ENCODE results near the gene ISG15. TPM values are rescaled to one million over a fixed set of nuclear protein-coding genes. Genes with fewer than 3 reads are reported as not detected.
"Not testable (repeated sequence)": the region's sequence is repeated elsewhere in the genome, so short reads cannot be mapped to it uniquely, and the experiment has no call there.

ISG15 gene
- polyA plus RNA-seq, 6 donors from 2014 or later: 55.1 to 183 (median 124) TPM

DNA sequence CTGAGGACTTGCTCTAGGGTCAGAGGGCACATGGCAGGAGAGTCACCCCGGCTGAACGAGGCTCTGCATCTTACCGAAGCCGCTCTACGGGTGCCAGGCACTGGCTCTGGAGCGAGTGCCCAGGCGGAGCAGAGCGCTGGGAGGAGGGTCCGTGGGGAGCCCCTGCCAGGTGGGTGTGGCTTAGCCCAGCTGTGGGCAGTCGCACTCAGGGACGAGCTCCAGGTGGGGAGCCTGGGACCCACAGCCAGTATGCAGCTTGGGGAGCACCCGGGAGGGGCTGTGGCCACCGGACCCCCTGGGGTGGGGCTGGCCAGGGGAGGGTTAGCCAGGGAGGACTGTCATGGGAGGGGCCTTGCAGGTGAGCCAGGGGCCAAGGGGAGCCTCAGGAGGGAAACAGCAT lies 10.4 kb downstream of the ISG15 start:
- H3K9me3 Mint-ChIP-seq: no peaks in the 10 kb centered on the region
- peak overlapping the region in 2 of 8 donors; percentile 19 to 65 for H3K4me3 Mint-ChIP-seq
- H3K27me3 Mint-ChIP-seq: peaks cover 0 to 20% (median 10%) of the 10 kb centered on the region in 3 donors
- ATAC-seq (ENCODE audit: low read depth in 2 of 2) (no peak), DNase-seq (no peak)
- peaks cover 6 to 12% (median 7%) of the 10 kb centered on the region in 3 donors for H3K4me1 Mint-ChIP-seq
- H3K27ac Mint-ChIP-seq: no peak overlapping the region
- no peaks in the 10 kb centered on the region for H3K36me3 Mint-ChIP-seq

DNA sequence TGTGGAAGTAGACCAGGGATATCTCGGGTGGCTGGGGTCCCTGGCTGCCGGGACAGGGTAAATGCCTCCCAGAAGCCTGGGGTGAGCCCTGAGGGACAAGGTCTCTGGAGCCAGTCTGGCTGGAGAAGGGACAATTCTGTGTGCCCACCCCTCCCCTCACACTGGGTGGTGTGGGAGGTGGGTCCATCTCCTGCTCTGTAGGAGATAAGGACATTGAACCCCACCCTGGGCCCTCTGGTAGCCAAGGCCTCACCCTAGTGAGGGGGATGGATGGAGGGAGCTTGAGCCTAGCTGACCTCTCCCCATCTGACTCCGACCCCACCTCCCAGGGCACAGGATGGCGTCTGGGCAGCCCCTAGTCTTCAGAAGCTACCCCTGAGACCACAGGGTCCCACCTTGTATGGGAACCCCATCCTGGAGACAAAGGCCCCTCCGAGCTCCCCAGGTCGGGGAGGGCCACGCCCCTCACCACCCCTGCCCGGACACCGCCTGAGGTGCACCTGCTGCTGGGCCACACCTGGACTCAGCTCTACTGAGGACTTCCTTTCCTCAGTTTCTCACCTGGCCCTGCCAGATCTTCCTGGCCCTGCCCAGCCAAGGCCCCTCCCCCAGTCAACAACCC lies 11.0 kb downstream of the ISG15 start:
- ATAC-seq (ENCODE audit: low read depth in 2 of 2) (no peak), DNase-seq (no peak)
- H3K4me3 Mint-ChIP-seq: no peak overlapping the region
- H3K4me1 Mint-ChIP-seq: peaks cover 3 to 12% (median 6%) of the 10 kb centered on the region in 3 donors
- H3K27ac Mint-ChIP-seq: no peak overlapping the region
- H3K36me3 Mint-ChIP-seq: no peaks in the 10 kb centered on the region
- H3K9me3 Mint-ChIP-seq: no peaks in the 10 kb centered on the region
- H3K27me3 Mint-ChIP-seq: peaks cover 0 to 20% (median 10%) of the 10 kb centered on the region in 3 donors

DNA sequence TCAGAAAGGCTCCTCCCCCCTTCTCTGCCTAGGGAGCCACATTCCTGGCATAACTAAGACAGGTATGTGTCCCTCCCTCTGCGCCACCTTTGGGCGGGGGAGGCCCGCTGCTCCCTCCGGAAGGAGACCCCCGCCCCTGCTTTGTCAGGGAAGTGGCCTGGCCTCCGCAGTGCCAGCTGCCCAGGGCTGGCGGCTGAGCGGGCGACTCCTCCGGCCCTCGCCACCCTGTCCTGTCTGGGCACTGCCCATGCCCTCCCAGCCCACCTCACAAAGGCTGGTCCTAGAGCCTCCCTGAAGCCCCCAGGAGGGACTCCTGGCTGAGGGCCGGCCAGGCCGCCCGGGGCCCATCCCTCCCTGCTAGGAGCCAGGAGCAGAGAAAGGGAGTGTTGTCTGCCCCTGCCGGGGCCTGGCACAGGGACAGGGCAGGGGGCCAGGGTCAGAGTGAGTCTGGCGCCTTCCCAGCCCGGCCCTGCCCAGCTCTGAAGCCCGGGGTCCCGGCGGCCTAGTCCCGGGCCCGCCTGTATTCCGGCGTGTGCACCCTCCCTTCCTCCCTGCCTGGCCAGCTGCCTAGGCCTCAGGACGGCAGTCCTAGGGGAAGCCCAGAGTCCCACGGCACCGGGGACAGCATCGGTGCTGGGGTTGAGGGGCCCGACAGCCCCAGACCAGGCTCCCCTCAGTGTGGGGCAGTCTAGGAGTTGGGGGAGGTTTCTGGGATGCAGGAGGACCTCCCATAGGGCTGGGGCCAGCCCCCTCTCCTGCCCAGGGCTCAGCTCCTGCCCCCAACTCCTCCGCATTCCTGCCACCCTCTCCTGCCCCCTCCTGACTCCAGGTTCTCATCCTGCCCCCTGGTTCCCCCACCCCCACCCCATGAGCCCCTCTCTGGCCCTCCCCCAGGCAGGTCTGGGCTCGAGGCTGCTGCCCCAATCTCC lies 11.7 kb downstream of the ISG15 start:
- Mint-ChIP-seq H3K36me3 (no peaks in the 10 kb centered on the region), H3K27ac (no peak overlapping the region), H3K9me3 (no peaks in the 10 kb centered on the region), H3K27me3 (peaks cover 0 to 20% (median 10%) of the 10 kb centered on the region in 3 donors), H3K4me3 (no peak overlapping the region), H3K4me1 (peaks cover 3 to 12% (median 6%) of the 10 kb centered on the region in 3 donors)
- ATAC-seq (ENCODE audit: low read depth in 2 of 2): no peak
- DNase-seq: no peak

DNA sequence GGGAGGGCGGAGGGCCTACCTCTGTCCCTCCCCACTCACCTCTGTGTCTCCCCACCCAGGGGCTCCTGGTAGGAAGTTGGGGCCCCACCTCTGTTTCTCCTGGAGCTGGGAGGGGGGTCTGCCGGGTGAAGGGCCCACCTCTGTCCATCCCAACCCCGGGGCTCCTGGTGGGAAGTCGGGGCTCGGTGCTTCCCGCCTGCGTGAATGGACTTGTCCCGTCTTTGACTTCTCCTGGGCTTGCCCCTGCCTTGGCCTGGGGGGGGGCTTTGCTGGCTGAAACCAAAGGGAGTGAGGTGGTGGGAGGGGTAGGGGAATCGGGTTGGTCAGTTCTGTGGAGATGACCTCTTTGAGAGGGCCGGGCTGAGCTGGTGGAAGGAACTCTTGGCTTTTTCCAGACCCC lies 12.4 kb downstream of the ISG15 start:
- no peaks in the 10 kb centered on the region for H3K9me3 Mint-ChIP-seq
- no peak overlapping the region for H3K4me3 Mint-ChIP-seq
- H3K27me3 Mint-ChIP-seq: peaks cover 0 to 20% (median 10%) of the 10 kb centered on the region in 3 donors
- peaks cover 3 to 12% (median 6%) of the 10 kb centered on the region in 3 donors for H3K4me1 Mint-ChIP-seq
- H3K36me3 Mint-ChIP-seq: no peaks in the 10 kb centered on the region
- no peak for DNase-seq
- H3K27ac Mint-ChIP-seq: no peak overlapping the region
- no peak for ATAC-seq (ENCODE audit: low read depth in 2 of 2)

DNA sequence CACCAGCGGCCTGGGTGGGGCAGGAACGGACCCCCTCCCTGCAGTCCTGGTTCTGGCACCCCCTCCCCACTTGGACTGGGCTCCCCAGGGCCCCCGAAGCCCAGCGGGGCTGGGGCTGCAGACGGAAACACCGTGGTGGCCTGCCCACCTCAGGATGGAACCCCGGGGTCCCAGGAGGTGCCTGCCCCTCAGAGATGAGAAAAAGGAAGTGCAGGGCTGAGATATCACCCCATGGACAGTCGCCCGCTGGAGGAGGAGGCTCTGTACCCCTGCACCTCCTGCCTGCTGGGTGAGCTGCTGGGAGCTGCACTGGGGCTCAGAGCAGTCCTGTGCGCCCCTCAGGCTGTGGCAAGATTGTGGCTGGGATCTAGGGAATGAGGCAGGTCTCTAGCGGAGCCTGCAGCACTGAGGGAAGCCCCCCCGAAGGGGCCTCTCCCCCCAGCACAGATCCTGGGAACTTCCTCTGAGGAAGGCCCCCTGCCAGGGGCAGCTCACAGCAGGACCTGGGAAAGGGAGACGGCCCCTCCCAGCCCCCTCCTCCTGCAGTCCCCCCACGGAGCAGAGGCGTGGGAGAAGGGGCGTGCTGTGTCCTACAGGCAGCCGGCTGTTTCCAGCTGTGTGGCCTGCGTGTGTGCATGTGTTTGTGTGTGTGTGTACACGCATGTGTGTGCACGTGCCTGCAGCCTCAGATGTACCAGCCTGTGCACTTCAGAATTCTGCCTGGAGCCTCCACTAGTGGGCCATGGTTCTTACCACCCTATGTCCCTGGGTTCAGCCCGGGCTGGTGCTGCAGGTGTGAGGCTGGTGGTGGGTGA lies 13.5 kb downstream of the ISG15 start:
- H3K27ac Mint-ChIP-seq: no peak overlapping the region
- H3K4me1 Mint-ChIP-seq: peaks cover 3 to 15% (median 6%) of the 10 kb centered on the region in 3 donors
- no peaks in the 10 kb centered on the region for H3K36me3 Mint-ChIP-seq
- H3K27me3 Mint-ChIP-seq: peaks cover 0 to 19% (median 10%) of the 10 kb centered on the region in 3 donors
- H3K4me3 Mint-ChIP-seq: no peak overlapping the region
- ATAC-seq (ENCODE audit: low read depth in 2 of 2): peak; percentile 27 to 29
- no peaks in the 10 kb centered on the region for H3K9me3 Mint-ChIP-seq
- no peak for DNase-seq

DNA sequence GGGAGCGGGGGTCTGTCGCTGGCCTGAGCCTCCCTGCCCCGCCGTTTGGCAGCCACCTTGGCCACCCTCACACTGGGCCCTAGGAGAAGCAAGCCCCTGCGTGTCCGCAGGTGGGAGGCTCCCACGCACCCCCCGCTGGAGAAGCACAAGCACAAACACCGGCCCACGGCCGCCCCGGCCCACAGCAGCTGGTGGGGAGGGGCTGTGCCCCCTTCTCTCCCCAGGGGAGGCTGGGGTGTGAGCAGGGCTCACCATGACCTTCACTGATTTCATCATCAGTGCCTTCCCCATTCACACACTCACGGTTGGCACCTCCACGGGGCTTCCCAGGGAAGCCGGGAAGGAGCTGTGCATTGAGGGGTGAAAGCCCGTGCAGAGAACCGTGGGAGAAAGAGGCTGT lies 14.5 kb downstream of the ISG15 start:
- no peak for DNase-seq
- no peaks in the 10 kb centered on the region for H3K36me3 Mint-ChIP-seq
- peaks cover 0 to 16% (median 14%) of the 10 kb centered on the region in 3 donors for H3K27me3 Mint-ChIP-seq
- ATAC-seq (ENCODE audit: low read depth in 2 of 2): no peak
- H3K4me3 Mint-ChIP-seq: no peak overlapping the region
- H3K4me1 Mint-ChIP-seq: peaks cover 8 to 18% (median 9%) of the 10 kb centered on the region in 3 donors
- H3K27ac Mint-ChIP-seq: no peak overlapping the region
- no peaks in the 10 kb centered on the region for H3K9me3 Mint-ChIP-seq

DNA sequence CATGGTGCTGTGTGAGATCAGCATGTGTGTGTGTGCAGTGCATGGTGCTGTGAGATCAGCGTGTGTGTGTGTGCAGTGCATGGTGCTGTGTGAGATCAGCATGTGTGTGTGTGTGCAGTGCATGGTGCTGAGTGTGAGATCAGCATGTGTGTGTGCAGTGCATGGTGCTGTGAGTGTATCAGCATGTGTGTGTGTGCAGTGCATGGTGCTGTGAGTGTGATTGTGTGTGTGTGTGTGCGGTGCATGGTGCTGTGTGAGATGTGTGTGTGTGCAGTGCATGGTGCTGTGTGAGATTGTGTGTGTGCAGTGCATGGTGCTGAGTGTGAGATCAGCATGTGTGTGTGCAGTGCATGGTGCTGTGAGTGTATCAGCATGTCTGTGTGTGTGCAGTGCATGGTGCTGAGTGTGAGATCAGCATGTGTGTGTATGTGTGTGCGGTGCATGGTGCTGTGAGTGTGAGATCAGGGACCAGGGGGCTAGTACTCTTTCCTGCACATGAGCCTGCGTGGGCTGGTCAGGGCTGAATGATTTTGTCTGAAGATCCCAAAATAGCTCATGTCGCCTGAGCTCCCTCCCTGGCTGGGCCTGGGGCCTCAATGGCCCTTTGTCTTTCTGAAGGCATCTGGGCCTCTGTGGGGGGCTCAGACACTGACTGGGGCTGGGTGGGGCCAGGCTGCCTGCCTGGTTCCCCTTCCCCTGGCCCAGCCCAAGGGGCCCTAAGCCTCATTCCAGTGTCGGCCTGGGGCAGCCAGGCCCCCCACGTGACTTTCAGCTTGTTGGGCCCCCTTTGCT lies 17.8 kb downstream of the ISG15 start:
- peaks cover 2 to 23% (median 18%) of the 10 kb centered on the region in 3 donors for H3K27me3 Mint-ChIP-seq
- not testable (repeated sequence) for H3K36me3 Mint-ChIP-seq; H3K9me3 Mint-ChIP-seq; DNase-seq; H3K27ac Mint-ChIP-seq; ATAC-seq (ENCODE audit: low read depth in 2 of 2)
- H3K4me3 Mint-ChIP-seq: peak overlapping the region in 2 of 8 donors; percentile 22 to 68
- peaks cover 9 to 22% (median 19%) of the 10 kb centered on the region in 3 donors for H3K4me1 Mint-ChIP-seq

DNA sequence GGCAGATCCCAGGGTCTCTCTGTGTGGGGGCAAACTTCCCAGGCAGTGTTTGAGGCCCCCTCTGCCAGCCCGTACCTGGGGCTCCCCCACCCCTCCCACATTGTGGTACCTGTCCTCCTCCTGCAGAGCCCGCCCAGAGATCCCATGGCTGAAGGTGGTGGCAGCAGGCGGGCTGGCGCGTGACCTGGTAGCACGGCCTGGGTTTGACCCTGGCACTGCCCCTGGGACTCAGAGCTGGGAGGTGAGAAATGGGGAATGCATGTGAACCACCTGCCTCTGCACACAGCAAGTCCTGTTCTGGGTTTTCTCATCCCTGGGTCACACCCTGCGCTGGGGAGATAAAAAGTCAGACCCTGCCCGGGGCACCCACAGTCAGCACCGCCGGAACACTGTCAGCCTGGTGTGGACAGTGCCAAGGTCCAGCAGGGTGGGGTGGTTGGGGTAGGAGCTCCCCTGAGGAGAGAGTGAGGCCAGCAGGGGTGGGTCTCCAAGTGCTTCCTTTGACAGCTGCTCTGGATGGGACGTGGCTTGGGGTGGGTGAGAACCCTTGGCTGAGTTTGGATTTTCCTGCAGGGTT lies 18.4 kb downstream of the ISG15 start:
- DNase-seq (no peak), ATAC-seq (ENCODE audit: low read depth in 2 of 2) (no peak)
- H3K4me3 Mint-ChIP-seq: peak overlapping the region in 7 of 8 donors; percentile 68 to 84 (median 76)
- peaks cover 4 to 30% (median 22%) of the 10 kb centered on the region in 3 donors for H3K27me3 Mint-ChIP-seq
- no peaks in the 10 kb centered on the region for H3K9me3 Mint-ChIP-seq
- peaks cover 9 to 29% (median 19%) of the 10 kb centered on the region in 3 donors for H3K4me1 Mint-ChIP-seq
- H3K36me3 Mint-ChIP-seq: no peaks in the 10 kb centered on the region
- peak overlapping the region in 4 of 6 donors; percentile 14 to 92 (median 69) for H3K27ac Mint-ChIP-seq

DNA sequence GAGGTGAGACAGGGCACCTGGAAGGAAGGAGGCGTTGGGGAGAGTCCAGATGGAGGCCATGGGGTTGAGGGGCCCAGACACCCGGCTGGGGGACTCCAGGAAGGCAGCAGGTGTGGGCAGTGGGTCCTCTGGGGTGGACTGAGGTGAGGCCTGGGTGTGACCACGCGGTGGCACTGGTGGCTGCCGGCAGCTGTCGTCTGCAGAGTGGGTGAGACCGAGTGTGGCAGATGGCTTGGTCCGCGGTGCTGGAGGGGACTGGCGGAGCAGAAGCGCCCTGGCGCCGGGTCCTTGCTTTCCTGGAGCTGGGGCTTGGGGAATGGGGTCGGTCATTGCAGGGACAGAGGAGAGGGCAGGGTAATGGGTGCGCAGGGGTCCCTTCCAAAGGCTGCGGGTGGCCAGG lies 19.1 kb downstream of the ISG15 start:
- no peaks in the 10 kb centered on the region for H3K36me3 Mint-ChIP-seq
- peak overlapping the region; percentile 30 to 84 (median 72) for H3K4me3 Mint-ChIP-seq
- H3K27me3 Mint-ChIP-seq: peaks cover 4 to 35% (median 22%) of the 10 kb centered on the region in 3 donors
- peak overlapping the region in 5 of 6 donors; percentile 51 to 92 (median 87) for H3K27ac Mint-ChIP-seq
- DNase-seq (no peak), ATAC-seq (ENCODE audit: low read depth in 2 of 2) (no peak)
- peaks cover 9 to 29% (median 19%) of the 10 kb centered on the region in 3 donors for H3K4me1 Mint-ChIP-seq
- no peaks in the 10 kb centered on the region for H3K9me3 Mint-ChIP-seq

DNA sequence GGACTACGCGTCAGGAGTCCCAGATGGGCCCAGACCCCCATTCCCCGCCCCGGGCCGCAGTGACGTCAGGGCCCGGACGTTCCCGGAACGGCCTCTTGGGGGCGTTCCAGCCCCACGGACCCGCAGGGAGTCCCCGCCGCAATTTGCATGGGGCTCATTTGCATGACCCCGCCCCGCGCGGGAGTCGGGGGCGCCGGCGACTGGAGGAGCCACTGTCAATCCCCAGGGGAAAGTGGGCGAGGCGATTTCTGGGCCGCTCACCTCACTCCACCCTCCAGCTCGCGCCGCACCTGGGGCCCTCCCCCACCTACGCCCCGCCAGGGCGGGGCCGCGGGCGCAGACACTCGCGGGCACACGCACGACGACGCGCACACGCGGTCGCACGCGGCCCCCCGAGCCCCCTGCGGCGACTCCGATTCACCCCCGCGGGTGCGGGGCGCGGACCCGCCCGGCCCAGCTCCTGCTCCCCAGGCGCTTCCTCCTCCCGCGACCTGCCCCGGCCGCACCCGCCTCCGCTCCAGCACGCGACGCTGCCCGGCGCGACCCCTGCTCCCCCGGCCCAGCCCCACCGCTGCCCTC lies 19.8 kb downstream of the ISG15 start:
- DNase-seq (peak; percentile 97), ATAC-seq (ENCODE audit: low read depth in 2 of 2) (peak; percentile 91)
- peaks cover 14 to 29% (median 19%) of the 10 kb centered on the region in 3 donors for H3K4me1 Mint-ChIP-seq
- peak overlapping the region in 3 of 6 donors; percentile 49 to 91 (median 65) for H3K27ac Mint-ChIP-seq
- no peaks in the 10 kb centered on the region for H3K36me3 Mint-ChIP-seq
- peak overlapping the region; percentile 25 to 78 (median 76) for H3K4me3 Mint-ChIP-seq
- peaks cover 4 to 40% (median 22%) of the 10 kb centered on the region in 3 donors for H3K27me3 Mint-ChIP-seq
- H3K9me3 Mint-ChIP-seq: no peaks in the 10 kb centered on the region

DNA sequence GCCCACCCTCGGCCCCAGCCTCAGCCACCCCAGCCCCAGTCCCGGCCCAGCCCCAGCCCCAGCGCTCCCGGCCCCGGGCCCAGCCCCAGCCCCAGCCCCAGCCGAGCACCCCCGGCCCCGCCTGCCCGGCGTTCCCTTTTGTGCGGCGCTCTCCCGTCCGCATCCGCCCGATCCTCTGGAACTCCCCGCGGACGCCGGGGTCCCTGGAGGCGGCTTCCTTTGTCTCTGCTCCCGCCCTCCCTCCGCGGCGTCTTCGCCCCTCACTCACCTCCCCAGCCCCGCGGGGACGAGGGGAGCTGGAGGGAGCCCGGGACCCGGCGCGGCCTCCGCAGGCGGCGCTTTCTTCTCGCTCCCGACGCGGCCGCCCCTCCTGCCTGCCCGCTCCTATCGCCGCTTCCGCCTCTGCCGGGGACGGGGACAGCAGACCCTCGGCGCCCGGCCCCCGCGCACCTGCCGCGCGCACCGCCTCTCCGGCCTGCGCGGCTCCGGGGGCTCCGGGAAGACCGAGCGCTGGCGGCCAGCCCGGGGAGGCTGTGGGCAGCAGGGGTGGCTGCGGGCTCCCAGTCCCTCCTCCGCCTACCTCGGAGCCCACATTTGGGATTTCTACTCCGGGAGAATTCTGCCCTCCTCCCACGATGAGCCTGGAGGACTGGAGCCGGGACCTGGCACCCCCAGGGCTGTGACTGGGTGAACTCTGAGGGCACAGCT lies 20.6 kb downstream of the ISG15 start:
- Mint-ChIP-seq H3K36me3 (no peaks in the 10 kb centered on the region), H3K27ac (peak overlapping the region in 1 of 6 donors; percentile 57)

More for the DNA sequence above, 20.6 kb downstream of the ISG15 start:
- ATAC-seq (ENCODE audit: low read depth in 2 of 2) (peak in 1 of 2 donors; percentile 5), DNase-seq (no peak)
- Mint-ChIP-seq H3K9me3 (no peaks in the 10 kb centered on the region), H3K27me3 (peaks cover 4 to 48% (median 28%) of the 10 kb centered on the region in 3 donors), H3K4me3 (peak overlapping the region in 5 of 8 donors; percentile 50 to 80 (median 68)), H3K4me1 (peaks cover 22 to 37% (median 26%) of the 10 kb centered on the region in 3 donors)
